ENCODE data around the gene CRPPA. TPM values are rescaled to one million over a fixed set of nuclear protein-coding genes. Genes with fewer than 3 reads are reported as not detected.

Gene CRPPA
- total and polyA plus RNA-seq, 2 donors (not counting 3 experiments of a cell fraction or from before 2014, with no cell fraction given), result 0.58 to 3.5 TPM

DNA sequence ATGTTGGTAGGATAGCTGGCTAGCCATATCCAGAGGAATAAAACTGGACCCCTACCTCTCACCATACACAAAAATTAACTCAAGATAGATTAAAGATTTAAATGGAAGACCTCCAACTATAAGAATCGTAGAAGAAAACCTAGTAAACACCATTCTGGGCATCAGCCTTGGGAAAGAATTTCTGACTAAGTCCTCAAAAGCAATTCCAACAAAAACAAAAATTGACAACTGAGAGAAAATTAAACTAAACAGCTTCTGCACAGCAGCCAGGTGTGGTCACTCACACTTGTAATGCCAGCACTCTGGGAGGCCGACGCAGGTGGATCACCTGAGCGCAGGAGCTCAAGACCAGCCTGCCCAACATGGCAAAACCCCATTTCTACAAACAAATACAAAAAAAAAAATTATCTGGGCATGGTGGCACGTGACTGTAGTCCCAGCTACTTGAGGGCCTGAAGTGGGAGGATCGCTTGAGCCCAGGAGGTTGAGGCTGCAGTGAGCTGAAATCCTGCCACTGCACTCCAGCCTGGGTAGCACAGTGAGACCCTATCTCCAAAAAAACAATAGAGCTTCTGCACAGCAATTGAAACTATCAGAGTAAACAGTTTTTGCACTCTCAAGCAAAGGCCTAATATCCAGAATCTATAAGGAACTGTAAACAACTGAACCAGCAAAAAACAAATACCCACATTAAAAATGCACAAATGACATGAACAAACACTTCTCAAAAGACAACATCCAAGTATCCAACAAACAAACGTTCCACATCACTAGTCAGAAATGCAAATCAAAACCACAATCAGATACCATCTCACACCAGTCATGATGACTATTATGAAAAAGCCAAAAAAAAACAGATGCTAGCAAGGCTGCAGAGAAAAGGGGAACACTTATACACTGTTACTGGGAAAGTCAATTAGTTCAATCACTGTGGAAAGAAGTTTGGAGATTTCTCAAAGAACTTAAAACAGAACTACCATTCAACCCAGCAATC is 4.8 kb downstream of the CRPPA start:
- H4K20me1 ChIP-seq (replicated peaks; ENCODE audit: control insufficient read depth, extremely low read depth, insufficient read depth, low read length), result no peaks in the 10 kb centered on the region
- H3K79me2 ChIP-seq (ENCODE audit: control insufficient read depth, insufficient read depth, low read length), result no peaks in the 10 kb centered on the region
- no TSS peak for BruUV-seq (replicated peaks)
- POLR2A ChIA-PET, result no interaction called here
- no peaks in the 10 kb centered on the region for H3K36me3 ChIP-seq (ENCODE audit: control insufficient read depth in 2 of 2, extremely low read depth in 1 of 2, insufficient read depth in 2 of 2, low read length in 2 of 2)
- FAIRE-seq (peak; percentile 56), DNase-seq (ENCODE audit: low read depth, low spot score) (no peak)
- TF ChIP-seq EZH2 (IDR thresholded peaks at IDR 0.05; ENCODE audit: borderline replicate concordance, low read depth, low read length, severe bottlenecking) (no peak), POLR2A (IDR thresholded peaks at IDR 0.05; ENCODE audit: low read depth, low read length) (no peak), MYC (IDR thresholded peaks at IDR 0.05; ENCODE audit: low read depth, low read length) (no peak), POLR2AphosphoS5 (IDR thresholded peaks at IDR 0.05; ENCODE audit: insufficient read depth, low read depth, low read length) (no peak), GATA2 (IDR thresholded peaks at IDR 0.05; ENCODE audit: insufficient read depth, insufficient read length, low read depth, low read length) (no peak), JUN (IDR thresholded peaks at IDR 0.05; ENCODE audit: borderline replicate concordance, insufficient read depth, insufficient read length, low read depth) (no peak)
- TF ChIP-seq, protein P1, sequence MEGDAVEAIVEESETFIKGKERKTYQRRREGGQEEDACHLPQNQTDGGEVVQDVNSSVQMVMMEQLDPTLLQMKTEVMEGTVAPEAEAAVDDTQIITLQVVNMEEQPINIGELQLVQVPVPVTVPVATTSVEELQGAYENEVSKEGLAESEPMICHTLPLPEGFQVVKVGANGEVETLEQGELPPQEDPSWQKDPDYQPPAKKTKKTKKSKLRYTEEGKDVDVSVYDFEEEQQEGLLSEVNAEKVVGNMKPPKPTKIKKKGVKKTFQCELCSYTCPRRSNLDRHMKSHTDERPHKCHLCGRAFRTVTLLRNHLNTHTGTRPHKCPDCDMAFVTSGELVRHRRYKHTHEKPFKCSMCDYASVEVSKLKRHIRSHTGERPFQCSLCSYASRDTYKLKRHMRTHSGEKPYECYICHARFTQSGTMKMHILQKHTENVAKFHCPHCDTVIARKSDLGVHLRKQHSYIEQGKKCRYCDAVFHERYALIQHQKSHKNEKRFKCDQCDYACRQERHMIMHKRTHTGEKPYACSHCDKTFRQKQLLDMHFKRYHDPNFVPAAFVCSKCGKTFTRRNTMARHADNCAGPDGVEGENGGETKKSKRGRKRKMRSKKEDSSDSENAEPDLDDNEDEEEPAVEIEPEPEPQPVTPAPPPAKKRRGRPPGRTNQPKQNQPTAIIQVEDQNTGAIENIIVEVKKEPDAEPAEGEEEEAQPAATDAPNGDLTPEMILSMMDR (IDR thresholded peaks at IDR 0.05; ENCODE audit: extremely low read depth in 1 of 2, insufficient read depth in 1 of 2, low read depth in 1 of 2, low read length in 2 of 2), result no peak
- TF ChIP-seq, protein P2, sequence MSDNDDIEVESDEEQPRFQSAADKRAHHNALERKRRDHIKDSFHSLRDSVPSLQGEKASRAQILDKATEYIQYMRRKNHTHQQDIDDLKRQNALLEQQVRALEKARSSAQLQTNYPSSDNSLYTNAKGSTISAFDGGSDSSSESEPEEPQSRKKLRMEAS (IDR thresholded peaks at IDR 0.05; ENCODE audit: insufficient read depth, insufficient read length), result no peak
- H3K4me1 ChIP-seq (ENCODE audit: control insufficient read depth, extremely low read depth, insufficient read depth, low read length), result peaks cover 7% of the 10 kb centered on the region
- H3K4me2 ChIP-seq (ENCODE audit: insufficient read depth, low read length), result no peak overlapping the region
- no peaks in the 10 kb centered on the region for H3K9me3 ChIP-seq (replicated peaks; ENCODE audit: control insufficient read depth, insufficient read depth, low read length)
- no peak overlapping the region for H2AFZ ChIP-seq (ENCODE audit: low read depth, low read length)
- no peak overlapping the region for H3K9ac ChIP-seq (replicated peaks; ENCODE audit: extremely low read depth, insufficient read depth, low read length)
- H3K27ac ChIP-seq (ENCODE audit: insufficient read depth, low read depth, low read length), result no peak overlapping the region
- no peaks in the 10 kb centered on the region for H3K9me1 ChIP-seq (replicated peaks; ENCODE audit: control insufficient read depth, extremely low read depth, insufficient read depth, low read length)
- CTCF ChIA-PET, result no interaction called here
- no peaks in the 10 kb centered on the region for H3K27me3 ChIP-seq (ENCODE audit: control insufficient read depth in 2 of 2, insufficient read depth in 2 of 2, low read length in 2 of 2)
- H3K4me3 ChIP-seq (replicated peaks in 1 of 3; ENCODE audit: insufficient read depth in 1 of 3, low read depth in 1 of 3, low read length in 3 of 3), result no peak overlapping the region
- intact Hi-C loops (cut with micrococcal nuclease) (no loop called here), dilution Hi-C loops (cut with MboI; ENCODE audit: extremely low pct_ligation_motif_present, low sequenced_read_pairs) (no loop called here)

Data from endothelial cell of umbilical vein (primary cell).